Endothelial cell of umbilical vein (primary cell): Measurements from ENCODE around the gene GPR148. TPM values are rescaled to one million over a fixed set of nuclear protein-coding genes. Genes with fewer than 3 reads are reported as not detected.

Source experiments
- BruUV-seq: library from RNA; stranded (reverse); fragments of 400-500 nt; replicated peaks from 2 replicates; lab custom pipeline; 2021; lab: Mats Ljungman, UMichigan
- CTCF ChIA-PET: fragments of 300-600, 350-600 bp; sonication (Branson Sonifier 250); formaldehyde crosslinking; loops from one replicate; lab custom pipeline; 2021; ENCODE audit warnings: antibody characterized with exemption, inconsistent platforms; lab: Charles Lee
- POLR2A ChIA-PET: fragments of 300-600, 350-600 bp; sonication (Branson Sonifier 250); formaldehyde crosslinking; loops from one replicate; lab custom pipeline; 2021; ENCODE audit warnings: antibody characterized with exemption, inconsistent platforms; lab: Charles Lee
- DNase-seq: peaks from one replicate; pipeline ENCODE4 v3.0.0-alpha.2; 2011; ENCODE audit warnings: low read depth, low spot score
- FAIRE-seq: peaks from 2 replicates; lab custom pipeline; 2011; peaks lifted over from hg19 to GRCh38; lab: Jason Lieb, UNC
- H2AFZ ChIP-seq: 2 replicates; pipeline ENCODE4 v1.6.0; 2012; ENCODE audit warnings: low read depth, low read length, control low read depth, inconsistent platforms
- H3K27ac ChIP-seq: 2 replicates; pipeline ENCODE4 v1.5.1; 2011; ENCODE audit warnings: low read depth, mild to moderate bottlenecking, control low read depth, low read length, moderate library complexity; ENCODE audit not compliant: insufficient read depth
- H3K27me3 ChIP-seq, 2 experiments: 2 replicates each; pipeline versions ENCODE4 v1.6.0 to v1.6.1; 2011; ENCODE audit warnings: low read length in 2 of 2, mixed read lengths in 1 of 2; ENCODE audit not compliant: control insufficient read depth in 2 of 2, insufficient read depth in 2 of 2
- H3K36me3 ChIP-seq, 2 experiments: 2 replicates in 1 of 2; 3 replicates in 1 of 2; pipeline ENCODE4 v1.5.1; 2011; ENCODE audit warnings: low read length in 2 of 2, mild to moderate bottlenecking in 1 of 2, moderate library complexity in 1 of 2; ENCODE audit not compliant: control insufficient read depth in 2 of 2, insufficient read depth in 2 of 2; ENCODE audit errors: extremely low read depth in 1 of 2
- H3K4me1 ChIP-seq: 3 replicates; pipeline ENCODE4 v1.5.1; 2011; ENCODE audit warnings: mild to moderate bottlenecking, low read length; ENCODE audit not compliant: control insufficient read depth, insufficient read depth; ENCODE audit errors: extremely low read depth
- H3K4me2 ChIP-seq: 2 replicates; pipeline ENCODE4 v1.6.1; 2011; ENCODE audit warnings: low read length, control low read depth, mixed read lengths; ENCODE audit not compliant: insufficient read depth
- H3K4me3 ChIP-seq, 3 experiments: fragments of 200-600 bp in 1 of 3; sonication (generic), shearing (Covaris generic) in 1 of 3; replicated peaks in 1 of 3; 2 replicates each; pipeline ENCODE4 v1.5.1; 2011 to 2016; ENCODE audit warnings: control low read depth in 3 of 3, low read length in 3 of 3, mild to moderate bottlenecking in 2 of 3, inconsistent platforms in 1 of 3, low read depth in 1 of 3, moderate library complexity in 1 of 3; ENCODE audit not compliant: insufficient read depth in 1 of 3
- H3K79me2 ChIP-seq: 2 replicates; pipeline ENCODE4 v1.6.0; 2012; ENCODE audit warnings: low read length, inconsistent platforms; ENCODE audit not compliant: control insufficient read depth, insufficient read depth
- H3K9ac ChIP-seq: replicated peaks from 2 replicates; pipeline ENCODE3; 2011; ENCODE audit warnings: low read length, control low read depth; ENCODE audit not compliant: insufficient read depth; ENCODE audit errors: extremely low read depth
- H3K9me1 ChIP-seq: replicated peaks from 3 replicates; pipeline ENCODE4 v1.6.0; 2011; ENCODE audit warnings: mild to moderate bottlenecking, low read length; ENCODE audit not compliant: control insufficient read depth, insufficient read depth; ENCODE audit errors: extremely low read depth
- H3K9me3 ChIP-seq: replicated peaks from 2 replicates; pipeline ENCODE4 v1.5.1; 2012; ENCODE audit warnings: low read length, inconsistent platforms; ENCODE audit not compliant: control insufficient read depth, insufficient read depth
- H4K20me1 ChIP-seq: replicated peaks from 2 replicates; pipeline ENCODE3; 2011; ENCODE audit warnings: mild to moderate bottlenecking, low read length; ENCODE audit not compliant: control insufficient read depth, insufficient read depth; ENCODE audit errors: extremely low read depth
- JUN ChIP-seq: IDR thresholded peaks from 2 replicates; pipeline ENCODE4 v1.6.1; 2011; ENCODE audit warnings: borderline replicate concordance, low read depth; ENCODE audit not compliant: insufficient read length, insufficient read depth
- MYC ChIP-seq: IDR thresholded peaks from one replicate; pipeline ENCODE4 v1.6.1; 2011; ENCODE audit warnings: mild to moderate bottlenecking, low read depth, low read length
- POLR2A ChIP-seq: IDR thresholded peaks from 2 replicates; pipeline ENCODE4 v1.6.1; 2012; ENCODE audit warnings: low read depth, mild to moderate bottlenecking, control low read depth, low read length
- dilution Hi-C: fragments of 300-500 bp; cut with MboI; formaldehyde crosslinking; loops from one replicate; pipeline ENCODE4 v1.15.0; 2019; ENCODE audit warnings: low sequenced_read_pairs; ENCODE audit not compliant: extremely low pct_ligation_motif_present
- intact Hi-C: fragments of 100-400 bp; cut with micrococcal nuclease; formaldehyde crosslinking; loops from one replicate; pipeline ENCODE4 v1.10.0; 2022
- polyA plus RNA-seq, 4 experiments: library from polyadenylated mRNA; depleted of rRNA in 3 of 4; stranded (reverse) in 3 of 4; unstranded in 1 of 4; fragments of >200 nt; gene quantifications; 2 replicates each; pipeline versions ENCODE4 v1.2.1 to v1.2.3, GENCODE V29; 2011 to 2012; ENCODE audit warnings: missing spikeins in 1 of 4
- total RNA-seq: library from RNA; stranded (reverse); gene quantifications from 2 replicates; pipeline ENCODE4 v1.2.3, GENCODE V29; 2021
- TF ChIP-seq, protein P1 (sequence below): IDR thresholded peaks from 2 replicates; pipeline ENCODE4 v1.6.1; 2011; ENCODE audit not compliant: insufficient read depth, insufficient read length
- TF ChIP-seq, protein P2 (sequence below), 2 donors: IDR thresholded peaks; 1 replicate in 1 of 2; 2 replicates in 1 of 2; pipeline ENCODE4 v1.5.1; 2011; ENCODE audit warnings: low read length in 2 of 2, mild to moderate bottlenecking in 2 of 2, moderate library complexity in 2 of 2, control low read depth in 1 of 2, inconsistent platforms in 1 of 2, low read depth in 1 of 2; ENCODE audit not compliant: insufficient read depth in 1 of 2; ENCODE audit errors: extremely low read depth in 1 of 2

Gene GPR148
- total and polyA plus RNA-seq, 2 donors (not counting 3 experiments of a cell fraction or from before 2014, with no cell fraction given), result not detected

DNA sequence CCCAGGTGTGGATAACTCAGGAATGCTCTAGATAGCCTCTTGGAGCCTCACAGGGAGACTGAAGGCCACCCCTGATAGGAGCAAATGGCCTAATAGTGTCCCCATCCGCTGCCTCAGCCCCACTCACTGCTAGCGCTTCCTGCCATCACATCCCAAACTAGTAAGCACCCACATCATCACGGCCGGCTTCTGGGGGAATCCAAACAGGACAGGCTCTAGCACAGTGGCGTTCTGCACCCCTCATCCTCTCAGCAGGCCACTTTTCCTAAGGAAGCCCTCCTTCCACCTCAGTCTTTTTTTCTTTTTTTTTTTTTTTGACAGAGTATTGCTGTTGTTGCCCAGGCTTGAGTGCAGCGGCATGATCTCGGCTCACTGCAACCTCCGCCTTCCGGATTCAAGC is 20.2 kb downstream of the GPR148 start:
- no peak overlapping the region for H3K27ac ChIP-seq
- dilution Hi-C loops, result no loop called here

DNA sequence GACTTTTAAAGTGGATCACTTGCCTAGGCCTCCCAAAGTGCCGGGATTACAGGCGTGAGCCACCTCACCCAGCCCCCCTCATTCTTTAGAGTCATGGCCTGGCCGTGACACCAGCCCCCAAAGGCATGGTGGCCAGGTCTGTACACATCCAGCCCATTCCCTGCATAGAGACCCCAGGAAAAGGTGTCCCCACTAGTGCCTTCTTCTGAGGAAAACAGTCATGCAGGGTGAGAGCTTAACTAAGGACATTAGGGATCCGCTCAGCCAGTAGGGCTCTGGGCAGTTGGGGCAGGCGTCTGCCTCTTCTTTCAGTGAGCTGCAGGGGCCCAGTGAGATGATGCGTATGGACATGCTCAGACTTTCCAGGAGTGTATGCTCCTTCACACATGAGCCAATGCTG is 20.8 kb downstream of the GPR148 start:
- Histone ChIP-seq H4K20me1 (no peaks in the 10 kb centered on the region), H3K9me3 (no peaks in the 10 kb centered on the region), H3K79me2 (no peaks in the 10 kb centered on the region), H3K27me3 (no peaks in the 10 kb centered on the region), H3K4me2 (no peak overlapping the region), H3K27ac (no peak overlapping the region), H3K9ac (no peak overlapping the region), H3K9me1 (no peaks in the 10 kb centered on the region), H3K4me1 (no peaks in the 10 kb centered on the region), H2AFZ (no peak overlapping the region), H3K4me3 (no peak overlapping the region), H3K36me3 (no peaks in the 10 kb centered on the region)
- TF ChIP-seq, protein P1, sequence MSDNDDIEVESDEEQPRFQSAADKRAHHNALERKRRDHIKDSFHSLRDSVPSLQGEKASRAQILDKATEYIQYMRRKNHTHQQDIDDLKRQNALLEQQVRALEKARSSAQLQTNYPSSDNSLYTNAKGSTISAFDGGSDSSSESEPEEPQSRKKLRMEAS, result no peak
- TF ChIP-seq JUN (no peak), POLR2A (no peak)
- TF ChIP-seq, protein P2, sequence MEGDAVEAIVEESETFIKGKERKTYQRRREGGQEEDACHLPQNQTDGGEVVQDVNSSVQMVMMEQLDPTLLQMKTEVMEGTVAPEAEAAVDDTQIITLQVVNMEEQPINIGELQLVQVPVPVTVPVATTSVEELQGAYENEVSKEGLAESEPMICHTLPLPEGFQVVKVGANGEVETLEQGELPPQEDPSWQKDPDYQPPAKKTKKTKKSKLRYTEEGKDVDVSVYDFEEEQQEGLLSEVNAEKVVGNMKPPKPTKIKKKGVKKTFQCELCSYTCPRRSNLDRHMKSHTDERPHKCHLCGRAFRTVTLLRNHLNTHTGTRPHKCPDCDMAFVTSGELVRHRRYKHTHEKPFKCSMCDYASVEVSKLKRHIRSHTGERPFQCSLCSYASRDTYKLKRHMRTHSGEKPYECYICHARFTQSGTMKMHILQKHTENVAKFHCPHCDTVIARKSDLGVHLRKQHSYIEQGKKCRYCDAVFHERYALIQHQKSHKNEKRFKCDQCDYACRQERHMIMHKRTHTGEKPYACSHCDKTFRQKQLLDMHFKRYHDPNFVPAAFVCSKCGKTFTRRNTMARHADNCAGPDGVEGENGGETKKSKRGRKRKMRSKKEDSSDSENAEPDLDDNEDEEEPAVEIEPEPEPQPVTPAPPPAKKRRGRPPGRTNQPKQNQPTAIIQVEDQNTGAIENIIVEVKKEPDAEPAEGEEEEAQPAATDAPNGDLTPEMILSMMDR (IDR thresholded peaks at IDR 0.05; ENCODE audit: extremely low read depth in 1 of 2, insufficient read depth in 1 of 2, low read depth in 1 of 2, low read length in 2 of 2), result no peak
- FAIRE-seq, result no peak
- dilution Hi-C loops (no loop called here), intact Hi-C loops (no loop called here)
- no peak for DNase-seq
- CTCF ChIA-PET, result no interaction called here
- POLR2A ChIA-PET, result no interaction called here
- no TSS peak for BruUV-seq

More for the DNA sequence above, 20.2 kb downstream of the GPR148 start:
- intact Hi-C loops, result no loop called here
- H3K9me3 ChIP-seq, result no peaks in the 10 kb centered on the region
- DNase-seq (no peak), FAIRE-seq (no peak)
- no TSS peak for BruUV-seq
- H3K4me2 ChIP-seq, result no peak overlapping the region
- no peaks in the 10 kb centered on the region for H3K79me2 ChIP-seq
- no peak overlapping the region for H3K4me3 ChIP-seq
- H3K4me1 ChIP-seq, result no peaks in the 10 kb centered on the region
- H2AFZ ChIP-seq, result no peak overlapping the region
- no peaks in the 10 kb centered on the region for H4K20me1 ChIP-seq
- H3K9ac ChIP-seq, result no peak overlapping the region
- H3K27me3 ChIP-seq, result no peaks in the 10 kb centered on the region
- no peak for TF ChIP-seq MYC
- H3K9me1 ChIP-seq, result no peaks in the 10 kb centered on the region
- CTCF ChIA-PET, result no interaction called here
- POLR2A ChIA-PET, result no interaction called here
- H3K36me3 ChIP-seq, result no peaks in the 10 kb centered on the region
